ENCODE data around the gene PTGDR2. TPM values are rescaled to one million over a fixed set of nuclear protein-coding genes. Genes with fewer than 3 reads are reported as not detected.

The PTGDR2 gene
- total and polyA plus RNA-seq, 4 donors = 0.13 to 0.23 (median 0.17) TPM

- 70 to 72% methylated on average over 7 of the region's 7 CpGs for WGBS, 2 donors
- ATAC-seq (ENCODE audit: insufficient read depth, low FRiP score) (no peak), DNase-seq (peak in 2 of 3 donors; percentile 29 to 44)
- H3K27me3 ChIP-seq (ENCODE audit: control insufficient read depth in 3 of 3, insufficient read depth in 3 of 3, low read length in 2 of 3) = no peaks in the 10 kb centered on the region
- H3K9me3 ChIP-seq (ENCODE audit: control insufficient read depth in 4 of 4, insufficient read depth in 3 of 4, low read length in 3 of 4) = peaks cover 0 to 1% (median 0%) of the 10 kb centered on the region in 4 donors
- H3K27ac ChIP-seq (ENCODE audit: low read depth in 1 of 2, low read length in 1 of 2) = no peak overlapping the region
- H3K9ac ChIP-seq (ENCODE audit: insufficient read depth in 1 of 2, low read length in 2 of 2) = no peak overlapping the region
- H3K4me1 ChIP-seq (ENCODE audit: control insufficient read depth in 5 of 5, insufficient read depth in 5 of 5, low read length in 5 of 5) = peaks cover 0 to 10% (median 3%) of the 10 kb centered on the region in 5 donors
- TF ChIP-seq CTCF (IDR thresholded peaks at IDR 0.05; ENCODE audit: control extremely low read depth, extremely low read depth) = no peak
- H3K36me3 ChIP-seq (ENCODE audit: control insufficient read depth in 4 of 4, insufficient read depth in 4 of 4, low read length in 4 of 4) = no peaks in the 10 kb centered on the region
- no peak overlapping the region for H3K4me3 ChIP-seq
These were observed 15.8 kb upstream of the PTGDR2 start for GRCh38 chr11:60871378-60872061.

- Histone ChIP-seq H3K27ac (ENCODE audit: low read depth in 1 of 2, low read length in 1 of 2) (no peak overlapping the region), H3K4me3 (no peak overlapping the region), H3K27me3 (ENCODE audit: control insufficient read depth in 3 of 3, insufficient read depth in 3 of 3, low read length in 2 of 3) (no peaks in the 10 kb centered on the region), H3K9ac (ENCODE audit: insufficient read depth in 1 of 2, low read length in 2 of 2) (no peak overlapping the region), H3K9me3 (ENCODE audit: control insufficient read depth in 4 of 4, insufficient read depth in 3 of 4, low read length in 3 of 4) (peaks cover 0 to 1% (median 0%) of the 10 kb centered on the region in 4 donors), H3K4me1 (ENCODE audit: control insufficient read depth in 5 of 5, insufficient read depth in 5 of 5, low read length in 5 of 5) (peaks cover 0 to 10% (median 3%) of the 10 kb centered on the region in 5 donors), H3K36me3 (ENCODE audit: control insufficient read depth in 4 of 4, insufficient read depth in 4 of 4, low read length in 4 of 4) (no peaks in the 10 kb centered on the region)
- 74 to 77% methylated on average over 13 of the region's 13 CpGs for WGBS, 2 donors
- TF ChIP-seq CTCF (IDR thresholded peaks at IDR 0.05; ENCODE audit: control extremely low read depth, extremely low read depth) = no peak
- DNase-seq (no peak), ATAC-seq (ENCODE audit: insufficient read depth, low FRiP score) (no peak)
These were observed 15.1 kb upstream of the PTGDR2 start for GRCh38 chr11:60870733-60871377.

GRCh38 chr11:60870276-60870675 lies 14.5 kb upstream of the PTGDR2 start:
- no peaks in the 10 kb centered on the region for H3K36me3 ChIP-seq (ENCODE audit: control insufficient read depth in 4 of 4, insufficient read depth in 4 of 4, low read length in 4 of 4)
- WGBS, 2 donors = 71 to 89% methylated on average over 3 of the region's 3 CpGs
- no peak overlapping the region for H3K27ac ChIP-seq (ENCODE audit: low read depth in 1 of 2, low read length in 1 of 2)
- DNase-seq (no peak), ATAC-seq (ENCODE audit: insufficient read depth, low FRiP score) (no peak)
- no peak overlapping the region for H3K9ac ChIP-seq (ENCODE audit: insufficient read depth in 1 of 2, low read length in 2 of 2)
- peaks cover 0 to 1% (median 0%) of the 10 kb centered on the region in 4 donors for H3K9me3 ChIP-seq (ENCODE audit: control insufficient read depth in 4 of 4, insufficient read depth in 3 of 4, low read length in 3 of 4)
- H3K27me3 ChIP-seq (ENCODE audit: control insufficient read depth in 3 of 3, insufficient read depth in 3 of 3, low read length in 2 of 3) = no peaks in the 10 kb centered on the region
- H3K4me1 ChIP-seq (ENCODE audit: control insufficient read depth in 5 of 5, insufficient read depth in 5 of 5, low read length in 5 of 5) = peaks cover 0 to 10% (median 3%) of the 10 kb centered on the region in 5 donors
- H3K4me3 ChIP-seq = no peak overlapping the region
- TF ChIP-seq CTCF (IDR thresholded peaks at IDR 0.05; ENCODE audit: control extremely low read depth, extremely low read depth) = no peak
